NCI-H2196 treated with DMSO at 0.1 percent for 48 hours (cell line): ENCODE results near the gene AHI1.

Experiments
- DNase-seq: peaks from one replicate; lab custom pipeline; 2025; ENCODE audit not compliant: unreplicated experiment; lab: John Stamatoyannopoulos, UW

AHI1 gene

GRCh38 chr6:135334169-135334568, 163.4 kb downstream of the AHI1 start:
- no peak for DNase-seq

GRCh38 chr6:135331002-135331401, 166.5 kb downstream of the AHI1 start:
- no peak for DNase-seq

- DNase-seq = no peak
Measured at GRCh38 chr6:135329851-135330803, 167.4 kb downstream of the AHI1 start.

GRCh38 chr6:135328136-135328535, 169.4 kb downstream of the AHI1 start:
- DNase-seq = no peak

GRCh38 chr6:135325624-135326424, 171.7 kb downstream of the AHI1 start:
- no peak for DNase-seq

- no peak for DNase-seq
Measured at GRCh38 chr6:135324531-135324930, 173.0 kb downstream of the AHI1 start.

- DNase-seq = no peak
Measured at GRCh38 chr6:135323979-135324378, 173.6 kb downstream of the AHI1 start.

- DNase-seq = no peak
Measured at GRCh38 chr6:135323202-135323668, 174.3 kb downstream of the AHI1 start.

GRCh38 chr6:135322427-135323201, 174.9 kb downstream of the AHI1 start:
- DNase-seq = no peak

GRCh38 chr6:135320721-135321621, 176.6 kb downstream of the AHI1 start:
- DNase-seq = no peak

GRCh38 chr6:135319819-135320218, 177.7 kb downstream of the AHI1 start:
- DNase-seq = no peak

- DNase-seq = no peak
Measured at GRCh38 chr6:135318738-135319469, 178.6 kb downstream of the AHI1 start.

- DNase-seq = no peak
Measured at GRCh38 chr6:135314543-135314942, 183.0 kb downstream of the AHI1 start.

- DNase-seq = peak; percentile 43
Measured at GRCh38 chr6:135311446-135312200, 185.9 kb downstream of the AHI1 start.

- no peak for DNase-seq
Measured at GRCh38 chr6:135310291-135310690, 187.2 kb downstream of the AHI1 start.

- no peak for DNase-seq
Measured at GRCh38 chr6:135306740-135307420, 190.7 kb downstream of the AHI1 start.

GRCh38 chr6:135306166-135306565, 191.4 kb downstream of the AHI1 start:
- DNase-seq = no peak

GRCh38 chr6:135305684-135306083, 191.9 kb downstream of the AHI1 start:
- no peak for DNase-seq
